ENCODE results near the gene ERMP1. TPM values are rescaled to one million over a fixed set of nuclear protein-coding genes. Genes with fewer than 3 reads are reported as not detected.

Gene ERMP1
- total and polyA plus RNA-seq, 4 donors = 3.1 to 21.5 (median 13.0) TPM

- WGBS, 2 donors = 98 to 100% methylated on average over 1 of the region's 1 CpG
- TF ChIP-seq, protein P1, sequence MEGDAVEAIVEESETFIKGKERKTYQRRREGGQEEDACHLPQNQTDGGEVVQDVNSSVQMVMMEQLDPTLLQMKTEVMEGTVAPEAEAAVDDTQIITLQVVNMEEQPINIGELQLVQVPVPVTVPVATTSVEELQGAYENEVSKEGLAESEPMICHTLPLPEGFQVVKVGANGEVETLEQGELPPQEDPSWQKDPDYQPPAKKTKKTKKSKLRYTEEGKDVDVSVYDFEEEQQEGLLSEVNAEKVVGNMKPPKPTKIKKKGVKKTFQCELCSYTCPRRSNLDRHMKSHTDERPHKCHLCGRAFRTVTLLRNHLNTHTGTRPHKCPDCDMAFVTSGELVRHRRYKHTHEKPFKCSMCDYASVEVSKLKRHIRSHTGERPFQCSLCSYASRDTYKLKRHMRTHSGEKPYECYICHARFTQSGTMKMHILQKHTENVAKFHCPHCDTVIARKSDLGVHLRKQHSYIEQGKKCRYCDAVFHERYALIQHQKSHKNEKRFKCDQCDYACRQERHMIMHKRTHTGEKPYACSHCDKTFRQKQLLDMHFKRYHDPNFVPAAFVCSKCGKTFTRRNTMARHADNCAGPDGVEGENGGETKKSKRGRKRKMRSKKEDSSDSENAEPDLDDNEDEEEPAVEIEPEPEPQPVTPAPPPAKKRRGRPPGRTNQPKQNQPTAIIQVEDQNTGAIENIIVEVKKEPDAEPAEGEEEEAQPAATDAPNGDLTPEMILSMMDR (IDR thresholded peaks at IDR 0.05; ENCODE audit: control extremely low read depth, extremely low read depth) = no peak
Measured at GRCh38 chr9:5846096-5846495, 13.2 kb upstream of the ERMP1 start.

GRCh38 chr9:5845157-5845531 lies 12.2 kb upstream of the ERMP1 start:
- Histone ChIP-seq H3K27ac (ENCODE audit: low read depth in 1 of 2, low read length in 1 of 2) (no peak overlapping the region), H3K4me3 (no peak overlapping the region), H3K27me3 (ENCODE audit: control insufficient read depth in 3 of 3, insufficient read depth in 3 of 3, low read length in 2 of 3) (no peaks in the 10 kb centered on the region), H3K9ac (ENCODE audit: insufficient read depth in 1 of 2, low read length in 2 of 2) (no peak overlapping the region), H3K36me3 (ENCODE audit: control insufficient read depth in 4 of 4, insufficient read depth in 4 of 4, low read length in 4 of 4) (no peaks in the 10 kb centered on the region), H3K4me1 (ENCODE audit: control insufficient read depth in 5 of 5, insufficient read depth in 5 of 5, low read length in 5 of 5) (peaks cover 0 to 14% (median 4%) of the 10 kb centered on the region in 5 donors), H3K9me3 (ENCODE audit: control insufficient read depth in 4 of 4, insufficient read depth in 3 of 4, low read length in 3 of 4) (no peaks in the 10 kb centered on the region)
- WGBS, 2 donors = 70 to 76% methylated on average over 1 of the region's 1 CpG
- TF ChIP-seq, protein P1 (IDR thresholded peaks at IDR 0.05; ENCODE audit: control extremely low read depth, extremely low read depth) = no peak
- DNase-seq = peak in 1 of 3 donors; percentile 4
- ATAC-seq (ENCODE audit: insufficient read depth, low FRiP score) = no peak

More at GRCh38 chr9:5846096-5846495, 13.2 kb upstream of the ERMP1 start:
- DNase-seq (no peak), ATAC-seq (ENCODE audit: insufficient read depth, low FRiP score) (no peak)
- Histone ChIP-seq H3K36me3 (ENCODE audit: control insufficient read depth in 4 of 4, insufficient read depth in 4 of 4, low read length in 4 of 4) (no peaks in the 10 kb centered on the region), H3K27me3 (ENCODE audit: control insufficient read depth in 3 of 3, insufficient read depth in 3 of 3, low read length in 2 of 3) (no peaks in the 10 kb centered on the region), H3K27ac (ENCODE audit: low read depth in 1 of 2, low read length in 1 of 2) (no peak overlapping the region), H3K4me1 (ENCODE audit: control insufficient read depth in 5 of 5, insufficient read depth in 5 of 5, low read length in 5 of 5) (peaks cover 0 to 14% (median 4%) of the 10 kb centered on the region in 5 donors), H3K9me3 (ENCODE audit: control insufficient read depth in 4 of 4, insufficient read depth in 3 of 4, low read length in 3 of 4) (no peaks in the 10 kb centered on the region), H3K4me3 (no peak overlapping the region), H3K9ac (ENCODE audit: insufficient read depth in 1 of 2, low read length in 2 of 2) (no peak overlapping the region)

DNA sequence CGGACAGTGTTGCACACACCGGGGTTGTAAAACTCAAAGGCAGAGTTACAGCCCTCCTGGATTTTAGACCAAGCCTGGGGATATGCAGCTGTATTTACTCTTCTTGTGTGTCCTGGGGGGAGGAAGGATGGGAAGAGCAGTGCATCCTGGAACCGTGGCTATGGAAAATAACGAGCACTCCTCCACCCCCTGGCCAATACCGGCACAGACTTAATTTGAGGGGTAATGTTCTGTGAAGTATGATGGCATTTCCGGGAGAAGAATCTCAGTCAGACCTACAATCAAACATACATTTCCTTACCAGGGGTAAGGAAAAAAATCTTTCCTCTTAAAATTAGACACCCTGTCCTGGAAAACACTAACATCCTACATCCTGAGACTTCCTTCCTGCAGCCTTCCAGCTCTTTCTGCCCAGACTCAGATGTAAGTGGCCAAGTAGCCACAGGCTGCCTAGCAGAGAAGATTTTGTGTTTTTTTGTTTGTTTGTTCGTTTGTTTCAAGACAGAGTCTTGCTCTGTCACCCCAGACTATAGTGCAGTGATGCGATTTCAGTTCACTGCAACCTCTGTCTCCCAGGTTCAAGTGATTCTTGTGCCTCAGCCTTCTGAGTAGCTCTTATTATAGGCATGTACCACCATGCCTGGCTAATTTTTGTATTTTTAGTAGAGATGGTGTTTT lies 11.0 kb upstream of the ERMP1 start:
- ATAC-seq (ENCODE audit: insufficient read depth, low FRiP score) = no peak
- peak; percentile 47 to 72 (median 71) for DNase-seq
- peak overlapping the region in 1 of 2 donors; percentile 63 for H3K27ac ChIP-seq (ENCODE audit: low read depth in 1 of 2, low read length in 1 of 2)
- H3K27me3 ChIP-seq (ENCODE audit: control insufficient read depth in 3 of 3, insufficient read depth in 3 of 3, low read length in 2 of 3) = no peaks in the 10 kb centered on the region
- WGBS, 2 donors = 23 to 26% methylated on average over 8 of the region's 8 CpGs
- H3K9ac ChIP-seq (ENCODE audit: insufficient read depth in 1 of 2, low read length in 2 of 2) = no peak overlapping the region
- H3K36me3 ChIP-seq (ENCODE audit: control insufficient read depth in 4 of 4, insufficient read depth in 4 of 4, low read length in 4 of 4) = no peaks in the 10 kb centered on the region
- H3K9me3 ChIP-seq (ENCODE audit: control insufficient read depth in 4 of 4, insufficient read depth in 3 of 4, low read length in 3 of 4) = no peaks in the 10 kb centered on the region
- H3K4me3 ChIP-seq = no peak overlapping the region
- TF ChIP-seq, protein P1 (IDR thresholded peaks at IDR 0.05; ENCODE audit: control extremely low read depth, extremely low read depth) = no peak
- H3K4me1 ChIP-seq (ENCODE audit: control insufficient read depth in 5 of 5, insufficient read depth in 5 of 5, low read length in 5 of 5) = peaks cover 0 to 14% (median 4%) of the 10 kb centered on the region in 5 donors
